GM21515 (cell line): Measurements from ENCODE around the gene MESP2.

ENCODE experiments used
- ATAC-seq: cut with Tn5 transposase; IDR thresholded peaks from one replicate; pipeline ENCODE4 v1.9.1; 2021; ENCODE audit not compliant: unreplicated experiment

MESP2 gene

DNA sequence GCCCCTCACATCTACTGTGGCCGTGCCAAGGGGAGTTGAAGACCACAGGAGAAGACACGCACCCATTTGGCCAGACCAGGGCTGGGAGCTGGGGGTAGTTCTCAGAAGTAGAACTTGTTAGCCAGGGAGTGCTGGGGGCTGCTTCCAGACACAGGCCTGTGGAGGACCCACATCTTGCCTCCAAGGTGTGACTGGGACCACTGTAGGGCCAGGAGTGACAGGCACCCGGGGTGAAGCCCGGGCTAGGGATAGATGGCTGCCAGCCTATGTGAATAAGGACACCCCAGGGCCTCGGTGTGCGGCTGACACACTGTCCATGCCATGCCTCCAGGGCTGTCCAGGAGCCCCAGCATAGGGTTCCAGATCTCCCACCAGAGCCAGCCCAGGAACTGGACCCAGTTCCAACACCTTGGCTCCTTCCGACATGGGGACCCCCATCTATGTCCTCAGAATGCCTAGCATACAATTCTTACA, 36.8 kb downstream of the MESP2 start:
- no peak for ATAC-seq

DNA sequence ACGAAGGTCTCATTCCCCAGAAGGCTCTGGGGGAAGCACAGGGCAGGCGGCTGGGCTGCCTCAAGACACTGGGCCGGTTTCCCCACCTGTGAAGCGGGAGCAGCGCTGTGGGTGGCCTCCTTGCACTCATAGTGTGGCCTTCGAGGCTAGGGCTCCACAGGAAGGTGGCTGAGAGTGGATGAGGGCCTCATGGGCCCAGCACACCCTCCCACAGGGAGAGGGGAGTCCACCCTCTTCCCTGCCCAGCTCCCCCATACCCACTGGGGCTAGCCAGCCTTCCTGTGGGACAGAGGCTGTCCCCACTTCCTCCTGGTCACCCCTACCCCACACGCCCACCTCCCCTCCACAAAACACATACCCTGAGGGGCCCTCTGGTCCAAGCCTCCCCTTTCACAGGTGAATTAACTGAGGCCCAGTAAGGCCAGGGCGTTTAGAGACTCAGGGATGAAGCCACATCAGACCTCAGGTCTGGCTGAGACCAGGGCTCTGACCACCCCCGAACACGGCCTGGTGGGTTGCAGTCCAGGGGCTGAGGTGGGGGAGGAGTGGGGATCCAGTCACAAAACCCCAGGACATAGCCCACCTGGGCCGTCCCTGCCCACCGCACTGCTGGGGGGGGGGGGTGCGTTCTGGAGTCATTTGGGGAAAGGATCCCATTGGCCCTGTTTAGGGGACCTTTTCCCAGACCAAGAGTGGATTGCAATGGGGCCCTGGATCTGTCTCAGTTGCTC, 37.4 kb downstream of the MESP2 start:
- no peak for ATAC-seq

DNA sequence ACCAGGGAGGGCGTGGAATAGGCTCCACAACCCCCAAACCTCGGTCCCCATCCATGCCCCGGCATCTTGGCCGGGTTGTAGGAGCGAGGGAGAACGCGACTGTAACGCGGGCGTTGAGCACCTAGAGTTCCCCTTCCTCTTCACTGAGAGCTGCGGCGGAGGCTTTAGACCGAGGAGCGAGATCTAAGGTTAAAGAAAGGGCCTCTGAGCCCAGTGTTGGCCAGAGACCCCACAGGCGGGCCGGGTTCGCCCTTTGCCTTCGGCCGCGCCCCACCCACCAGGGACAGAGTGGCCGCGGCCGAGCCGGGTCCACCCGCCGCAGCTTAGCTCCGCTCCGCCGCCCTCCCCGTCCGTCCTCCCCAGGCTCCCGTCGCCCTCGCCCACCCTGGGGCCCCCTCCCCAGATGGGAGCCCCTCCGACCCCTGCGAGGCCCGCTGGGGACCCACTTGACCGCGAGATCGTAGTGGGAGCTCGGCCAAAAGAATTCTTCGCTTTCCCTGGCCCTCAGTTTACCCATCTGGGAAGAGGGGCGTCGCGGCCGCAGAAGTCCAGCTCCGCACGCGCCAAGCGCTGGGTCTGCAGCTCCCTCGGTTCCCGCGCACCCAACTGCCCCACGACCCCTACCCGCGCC, 38.1 kb downstream of the MESP2 start:
- ATAC-seq = no peak

DNA sequence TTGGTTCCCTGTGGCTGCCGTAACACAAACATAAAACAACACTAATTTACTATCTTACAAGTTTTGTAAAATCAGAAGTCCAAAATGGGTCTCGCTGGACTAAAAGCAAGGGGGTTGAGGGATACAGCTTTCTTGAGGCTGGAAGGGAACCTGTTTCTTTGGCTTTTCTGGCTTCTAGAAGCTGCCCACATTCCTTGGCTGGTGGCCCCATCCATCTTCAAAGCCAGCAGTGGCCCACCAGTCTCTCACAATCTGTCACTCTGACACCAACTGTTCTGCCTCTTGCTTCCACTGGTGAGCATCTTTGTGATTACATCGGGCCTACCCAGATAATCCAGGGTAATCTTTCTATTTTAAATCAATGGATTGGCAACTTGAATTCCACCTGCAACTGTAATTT, 39.6 kb downstream of the MESP2 start:
- no peak for ATAC-seq

DNA sequence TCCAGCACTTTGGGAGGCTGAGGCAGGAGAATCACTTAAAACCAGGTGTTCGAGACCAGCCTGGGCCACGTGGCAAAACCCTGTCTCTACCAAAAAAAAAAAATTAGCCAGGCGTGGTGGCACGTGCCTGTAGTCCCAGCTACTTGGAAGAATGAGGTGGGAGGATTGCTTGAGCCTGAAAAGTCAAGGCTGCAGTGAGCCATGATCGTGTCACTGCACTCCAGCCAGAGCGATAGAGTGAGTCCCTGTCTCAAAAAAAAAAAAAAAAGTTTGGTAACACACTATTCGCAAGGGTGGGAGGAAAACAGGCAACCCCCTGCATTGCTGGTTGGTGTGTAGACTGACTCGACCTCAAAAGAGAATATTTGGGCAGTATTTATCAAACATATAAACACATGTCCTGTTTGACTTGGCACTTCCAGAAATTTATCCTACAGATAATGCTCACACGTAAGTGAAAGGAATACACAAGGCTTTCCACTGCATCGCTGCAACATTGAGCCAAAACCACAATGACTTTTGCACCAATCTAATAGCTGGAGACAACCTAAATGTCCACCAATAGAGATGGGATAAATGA, 41.7 kb downstream of the MESP2 start:
- no peak for ATAC-seq

DNA sequence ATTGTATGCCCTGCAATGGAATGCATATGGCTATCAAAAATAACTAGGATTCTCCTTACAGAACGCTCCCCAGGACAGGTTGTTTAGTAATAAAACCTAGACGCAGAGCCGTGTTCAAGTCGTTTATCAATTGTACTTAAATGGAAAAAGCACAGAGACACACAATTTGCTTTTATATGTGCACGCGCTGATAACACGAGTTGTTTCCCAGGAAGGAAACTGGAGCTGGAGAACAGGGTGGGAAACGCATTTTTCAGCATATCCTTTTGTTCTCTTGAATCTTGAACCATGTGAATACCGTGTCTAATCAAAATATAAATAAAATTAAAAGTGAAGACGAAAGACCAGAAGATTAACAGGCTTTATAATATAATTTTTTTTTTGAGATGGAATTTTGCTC, 42.2 kb downstream of the MESP2 start:
- ATAC-seq = no peak

DNA sequence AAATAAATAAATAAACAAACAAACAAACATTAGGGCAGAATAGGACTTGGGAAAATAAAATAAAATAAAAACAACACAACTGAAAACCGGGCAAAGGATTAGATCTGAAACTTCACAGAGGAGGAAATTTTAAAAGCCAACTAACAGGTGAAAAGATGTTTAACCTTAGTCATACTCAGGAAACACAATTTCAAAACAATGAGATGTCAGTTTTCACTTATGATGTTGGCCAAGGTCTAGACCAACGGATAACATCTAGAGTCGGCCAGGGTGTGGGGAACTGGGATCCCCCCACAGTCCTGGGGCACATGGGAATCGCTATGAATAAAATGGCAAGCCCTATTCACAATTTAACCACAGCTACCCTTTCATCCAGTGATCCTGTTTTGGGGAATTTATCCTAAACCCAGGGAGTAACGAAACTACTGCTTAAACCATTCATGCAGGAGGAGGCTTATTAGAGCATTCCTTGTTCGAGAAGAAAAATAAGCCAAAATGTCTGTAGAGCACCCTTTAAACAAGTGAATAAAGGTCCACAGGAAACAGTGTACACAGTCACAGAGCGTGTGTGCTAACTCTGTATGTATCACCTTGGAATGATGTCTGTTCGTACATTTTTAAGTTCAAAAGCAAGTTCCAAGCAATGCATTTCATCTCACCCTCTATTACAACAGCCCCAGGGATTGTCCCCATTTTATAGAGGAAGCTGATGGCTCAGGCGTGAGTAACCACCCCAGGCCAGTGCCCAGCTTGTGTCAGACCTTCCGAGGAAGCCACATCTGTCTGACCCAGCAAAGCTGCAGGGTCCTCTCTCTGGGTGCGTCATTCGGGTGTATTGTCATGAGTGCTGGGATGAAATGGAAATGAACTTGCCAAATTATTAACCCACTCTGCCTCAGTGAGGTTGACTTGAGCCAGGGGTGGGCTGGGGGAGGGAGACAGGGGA, 44.8 kb downstream of the MESP2 start:
- ATAC-seq = no peak

DNA sequence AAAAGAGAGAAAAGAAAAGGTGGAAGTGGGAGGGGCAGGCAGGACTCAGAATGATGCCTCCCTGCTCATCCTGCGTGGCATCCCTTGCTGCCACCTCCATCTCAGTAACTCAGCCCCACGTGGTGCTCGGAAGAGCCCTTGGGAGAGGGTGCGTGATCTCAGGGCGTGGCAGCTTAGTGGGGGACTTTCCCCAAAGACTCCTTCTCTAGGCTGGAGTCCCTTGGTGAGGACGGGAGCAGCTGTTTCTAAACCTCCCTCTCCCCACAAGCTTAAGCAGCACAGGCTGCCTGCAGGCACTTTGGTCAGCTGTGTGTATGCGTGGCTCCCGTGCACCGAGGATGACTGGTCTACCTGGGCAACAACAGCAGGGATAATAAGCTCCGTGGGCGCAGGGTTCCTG, 45.9 kb downstream of the MESP2 start:
- no peak for ATAC-seq

DNA sequence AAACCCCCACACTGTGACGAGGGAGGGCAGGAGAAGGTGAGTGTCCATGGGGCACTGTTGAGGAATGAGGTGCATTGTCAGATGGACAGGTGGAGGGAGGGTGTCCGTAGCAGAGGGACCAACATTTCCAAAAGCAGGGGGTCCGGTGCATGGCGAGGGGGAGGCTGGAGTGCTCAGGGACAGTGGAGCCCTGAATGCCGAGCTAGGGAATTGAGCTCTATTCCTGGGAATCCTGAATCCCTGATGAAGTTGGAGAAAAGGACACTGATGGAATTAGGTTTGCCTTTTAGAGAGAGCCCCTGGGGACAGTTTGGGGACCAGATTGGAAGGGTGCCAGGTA, 46.4 kb downstream of the MESP2 start:
- ATAC-seq = no peak

DNA sequence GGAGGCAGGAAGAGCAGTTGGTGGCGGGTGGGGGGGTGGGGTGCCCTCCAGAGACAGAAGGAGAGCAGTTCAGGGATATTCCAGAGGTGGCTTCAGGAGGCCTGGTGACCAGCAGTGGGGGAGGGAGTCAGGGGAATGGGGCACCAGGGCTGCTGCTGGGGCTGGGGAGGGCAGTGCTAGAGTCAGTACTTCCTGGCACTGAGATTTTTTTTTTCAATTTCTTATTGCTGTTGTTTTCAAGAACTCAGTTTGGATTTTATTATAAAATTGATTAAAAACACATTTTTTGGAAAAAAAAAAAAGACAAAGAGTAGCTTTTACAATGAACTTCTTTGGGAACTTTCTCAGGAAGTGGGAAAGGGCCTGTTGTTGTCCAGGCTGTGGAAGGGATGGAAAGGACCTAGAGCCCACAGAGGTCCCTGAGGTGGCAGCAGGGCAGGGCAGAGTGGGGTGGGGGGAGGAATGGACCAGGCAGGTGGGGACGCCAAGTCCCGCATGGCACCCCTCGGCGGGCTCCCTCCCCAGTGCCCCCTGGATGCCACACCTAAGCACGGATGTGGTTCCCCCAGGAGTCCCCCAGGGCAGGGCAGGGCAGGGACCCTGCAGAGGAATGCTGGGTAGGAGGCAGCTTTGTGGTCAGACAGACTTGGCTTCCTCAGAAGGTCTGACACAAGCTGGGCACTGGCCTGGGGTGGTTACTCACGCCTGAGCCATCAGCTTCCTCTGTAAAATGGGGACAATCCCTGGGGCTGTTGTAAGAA, 47.0 kb downstream of the MESP2 start:
- no peak for ATAC-seq

DNA sequence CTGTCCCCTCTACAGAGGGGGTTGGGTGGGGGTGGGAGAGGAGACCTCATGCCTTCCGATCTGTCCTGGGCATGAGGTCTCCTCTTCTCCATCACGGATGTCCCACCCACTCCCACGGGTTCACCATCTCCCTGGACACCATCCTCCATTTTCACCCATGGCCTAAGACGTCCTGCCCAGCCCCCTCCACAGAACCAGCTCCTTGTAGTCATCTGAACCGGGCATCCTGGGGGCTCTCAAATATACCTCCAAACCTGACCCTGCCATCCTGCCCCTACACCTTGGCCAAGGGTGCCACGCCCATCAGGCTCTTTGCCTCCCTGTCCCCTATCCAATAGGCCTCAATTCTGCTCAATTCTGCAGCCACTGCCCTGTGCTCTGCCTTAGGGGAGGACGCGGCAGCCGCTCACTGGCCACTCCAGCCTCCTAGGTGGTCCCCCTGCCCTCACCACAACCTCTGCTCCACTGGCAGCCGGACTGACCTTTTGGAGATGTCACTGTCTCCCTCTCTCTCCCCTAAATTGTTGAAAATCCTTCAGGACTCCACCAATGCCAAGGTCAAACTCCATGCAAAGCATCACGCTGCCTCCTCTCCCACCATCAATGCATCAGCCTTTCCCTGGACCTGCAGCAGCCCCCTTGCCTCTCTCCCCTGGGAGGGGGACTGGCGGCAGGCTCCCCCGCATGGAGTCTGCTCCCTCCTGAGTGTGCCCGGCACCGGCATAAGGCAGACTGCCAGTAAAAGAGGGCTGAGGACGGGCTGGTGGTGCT, 47.9 kb downstream of the MESP2 start:
- no peak for ATAC-seq

DNA sequence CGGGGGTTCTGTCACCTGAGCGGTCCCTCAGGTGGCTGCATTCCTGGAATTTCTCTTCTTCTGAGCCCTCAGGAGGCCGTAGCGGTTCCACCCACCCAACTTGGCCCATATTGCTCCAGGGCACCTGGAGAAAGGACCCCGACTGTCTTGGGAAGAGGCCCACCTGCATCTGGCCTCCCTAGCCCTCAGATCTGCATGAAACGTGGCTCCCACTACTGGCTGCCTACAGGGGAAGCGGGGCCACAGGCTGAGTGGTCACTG, 48.4 kb downstream of the MESP2 start:
- no peak for ATAC-seq

DNA sequence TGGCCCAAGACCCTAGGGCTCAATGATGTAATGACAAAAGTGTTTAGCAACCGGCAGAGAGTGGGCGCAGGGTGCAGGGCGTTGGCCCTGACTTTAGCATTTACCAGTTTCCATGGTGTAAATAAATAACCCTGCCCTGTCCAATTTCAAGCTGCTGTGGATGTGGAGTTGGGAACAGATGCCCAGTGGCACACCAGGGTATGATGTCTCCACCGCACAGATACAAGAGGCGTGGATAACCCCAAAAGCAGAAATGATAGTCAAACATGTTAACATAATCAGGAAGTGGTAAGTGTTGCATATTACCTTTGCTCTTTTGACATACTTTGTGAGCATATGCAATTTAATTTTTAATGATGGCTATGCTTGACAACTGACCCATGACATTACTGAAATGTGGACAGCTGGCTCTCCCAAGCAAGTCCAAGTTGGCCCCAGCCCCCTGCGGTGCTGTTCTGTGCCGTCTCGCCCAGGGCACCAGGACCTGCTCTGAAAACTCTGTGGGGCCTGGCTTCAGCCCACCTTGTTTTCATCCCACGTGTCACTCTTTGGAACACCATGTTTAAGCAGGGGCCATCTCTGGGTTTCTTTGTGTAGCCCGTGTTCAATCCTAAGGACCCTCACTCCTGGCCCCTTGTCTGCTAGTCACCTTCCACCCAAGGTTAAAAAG, 49.3 kb downstream of the MESP2 start:
- no peak for ATAC-seq

DNA sequence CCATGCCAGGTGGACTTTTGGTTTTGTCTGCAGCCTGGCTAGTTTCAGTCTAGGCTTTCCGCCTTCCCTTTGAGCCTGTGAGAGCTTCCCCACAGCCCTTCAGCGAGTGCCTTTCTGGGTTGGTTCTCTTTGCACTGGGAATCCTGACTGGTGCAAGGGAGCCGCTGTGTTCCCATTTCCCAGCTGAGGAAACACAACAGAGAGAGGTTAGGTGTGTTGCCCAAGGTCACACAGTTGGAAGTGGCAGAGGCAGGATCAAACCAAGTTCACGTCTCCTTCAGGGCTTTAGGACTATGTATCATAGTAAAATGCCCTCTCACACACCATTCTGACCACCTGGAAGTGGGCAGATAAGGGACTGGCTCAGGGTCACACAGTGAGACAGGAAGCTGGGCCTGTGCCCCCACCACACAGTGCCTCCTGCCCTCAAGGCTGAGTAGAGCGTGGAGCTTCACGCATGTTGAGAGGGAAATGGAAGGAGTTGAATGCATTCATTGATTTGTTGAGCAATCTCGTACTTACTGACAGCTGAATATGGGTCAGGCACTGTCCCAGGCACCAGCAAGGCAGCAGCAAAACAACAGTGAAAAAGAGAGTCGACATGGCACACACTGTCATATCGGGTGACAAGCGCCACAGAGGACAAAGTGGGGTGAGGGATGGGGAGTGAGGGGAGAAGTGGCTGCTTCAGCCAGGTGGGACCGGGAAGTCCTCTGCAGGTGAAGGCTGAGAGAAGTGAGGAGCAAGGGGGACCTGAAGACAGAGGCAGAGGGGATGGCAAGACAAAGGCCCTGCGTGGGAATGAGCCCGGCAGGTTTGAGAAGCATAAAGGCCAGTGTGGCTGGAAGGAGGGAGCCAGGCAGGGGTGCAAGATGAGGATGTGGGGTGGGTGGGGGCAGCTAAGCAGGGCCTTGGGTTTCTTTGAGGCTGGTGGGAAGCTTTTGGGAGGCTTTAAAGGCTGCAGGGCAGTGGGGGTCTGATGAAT, 50.8 kb downstream of the MESP2 start:
- no peak for ATAC-seq

DNA sequence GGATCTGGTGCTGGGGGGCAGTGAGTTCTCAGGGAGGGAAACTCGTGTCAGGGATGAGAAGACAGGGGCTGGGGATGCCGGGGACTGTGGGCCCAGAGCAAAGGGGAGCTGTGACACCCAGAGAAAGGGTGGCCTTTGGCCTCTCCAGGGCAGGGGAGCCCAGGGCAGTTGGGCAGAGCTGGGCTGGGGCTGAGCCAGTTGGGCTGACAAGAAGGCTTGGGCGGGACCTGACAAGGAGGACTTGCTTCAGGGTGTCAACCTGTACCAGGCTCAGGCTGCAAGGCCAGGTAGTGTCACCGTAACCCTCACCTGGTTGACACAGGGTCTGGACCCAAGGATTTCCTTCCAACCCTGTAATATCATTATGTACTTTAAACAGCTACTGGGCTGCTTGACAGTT, 51.7 kb downstream of the MESP2 start:
- no peak for ATAC-seq
